Lower lobe of right lung (tissue), 2 donors: ENCODE results near the gene PMAIP1. TPM values are rescaled to one million over a fixed set of nuclear protein-coding genes. Genes with fewer than 3 reads are reported as not detected.

Experiments
- ATAC-seq, 2 donors: fragments of 200-7000 bp; cut with Tn5 transposase; one replicate each; pipeline ENCODE4 v1.9.1; 2020 to 2022; ENCODE audit warnings: mild to moderate bottlenecking in 2 of 2, moderate library complexity in 2 of 2
- DNase-seq: peaks from one replicate; pipeline ENCODE4 v3.0.0-alpha.2; 2020
- H3K27ac ChIP-seq: fragments of 200-600 bp; one replicate; pipeline ENCODE4 v1.8.0; 2022
- H3K27me3 ChIP-seq: fragments of 200-600 bp; one replicate; pipeline ENCODE4 v1.8.0; 2022; ENCODE audit warnings: low read depth
- H3K36me3 ChIP-seq: fragments of 200-600 bp; one replicate; pipeline ENCODE4 v1.8.0; 2022; ENCODE audit warnings: mild to moderate bottlenecking
- H3K4me1 ChIP-seq: fragments of 200-600 bp; one replicate; pipeline ENCODE4 v1.8.0; 2022
- H3K4me3 ChIP-seq: fragments of 200-600 bp; one replicate; pipeline ENCODE4 v1.8.0; 2022; ENCODE audit warnings: mild to moderate bottlenecking
- H3K9me3 ChIP-seq: fragments of 200-600 bp; one replicate; pipeline ENCODE4 v1.8.0; 2022
- intact Hi-C: fragments of 100-400 bp; cut with DNase I; formaldehyde crosslinking; loops from one replicate; pipeline ENCODE4 v1.11.0; 2022
- total RNA-seq: library from RNA; stranded (reverse); fragmentation: NEBNext Ultra II Directional; extraction: Animal tissue kit (Norgen Biotek cat#: 25700); gene quantifications from one replicate; pipeline ENCODE4 v1.2.1, GENCODE V29; 2021
- TF ChIP-seq, protein P1 (sequence below): fragments of 200-600 bp; IDR thresholded peaks from one replicate; pipeline ENCODE4 v1.8.0; 2022; ENCODE audit warnings: antibody characterized with exemption, mild to moderate bottlenecking
- donor health status: DM: no; HTN: yes; CAD: no; lungs with severe emphysema.

The PMAIP1 gene
- total RNA-seq, 1 donor from 2014 or later = 1.6 TPM

DNA sequence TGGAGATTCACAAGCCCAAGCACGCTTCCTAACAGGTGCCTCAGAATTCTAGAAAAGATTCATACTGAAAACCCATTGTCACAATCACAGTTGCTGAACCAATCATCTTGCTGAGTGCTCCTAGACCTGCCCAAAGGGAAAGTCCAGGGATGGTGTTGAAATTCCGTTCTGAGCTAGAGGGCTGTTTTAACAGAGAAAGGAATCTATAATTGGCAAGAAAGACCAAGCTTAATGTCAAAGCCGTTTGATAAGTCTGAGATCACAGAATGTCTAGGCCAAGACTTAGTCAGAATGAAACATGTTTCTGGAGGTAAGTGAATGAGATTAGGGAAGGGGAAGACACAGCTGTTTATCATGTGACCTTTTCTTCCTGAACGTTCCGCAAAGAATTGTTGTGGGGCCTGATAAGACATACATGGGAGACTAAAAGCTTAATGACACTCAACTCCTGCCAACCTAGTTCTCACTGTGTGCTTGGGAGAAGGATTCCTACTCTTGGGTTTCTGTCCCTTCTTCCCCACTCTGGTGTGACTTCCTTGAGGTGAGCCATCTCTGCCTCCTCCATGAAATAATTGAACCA, 27.5 kb downstream of the PMAIP1 start:
- no peaks in the 10 kb centered on the region for H3K36me3 ChIP-seq
- no peak overlapping the region for H3K4me3 ChIP-seq
- DNase-seq (no peak), ATAC-seq (peak in 1 of 2 donors; percentile 35)
- intact Hi-C loops = no loop called here
- TF ChIP-seq, protein P1, sequence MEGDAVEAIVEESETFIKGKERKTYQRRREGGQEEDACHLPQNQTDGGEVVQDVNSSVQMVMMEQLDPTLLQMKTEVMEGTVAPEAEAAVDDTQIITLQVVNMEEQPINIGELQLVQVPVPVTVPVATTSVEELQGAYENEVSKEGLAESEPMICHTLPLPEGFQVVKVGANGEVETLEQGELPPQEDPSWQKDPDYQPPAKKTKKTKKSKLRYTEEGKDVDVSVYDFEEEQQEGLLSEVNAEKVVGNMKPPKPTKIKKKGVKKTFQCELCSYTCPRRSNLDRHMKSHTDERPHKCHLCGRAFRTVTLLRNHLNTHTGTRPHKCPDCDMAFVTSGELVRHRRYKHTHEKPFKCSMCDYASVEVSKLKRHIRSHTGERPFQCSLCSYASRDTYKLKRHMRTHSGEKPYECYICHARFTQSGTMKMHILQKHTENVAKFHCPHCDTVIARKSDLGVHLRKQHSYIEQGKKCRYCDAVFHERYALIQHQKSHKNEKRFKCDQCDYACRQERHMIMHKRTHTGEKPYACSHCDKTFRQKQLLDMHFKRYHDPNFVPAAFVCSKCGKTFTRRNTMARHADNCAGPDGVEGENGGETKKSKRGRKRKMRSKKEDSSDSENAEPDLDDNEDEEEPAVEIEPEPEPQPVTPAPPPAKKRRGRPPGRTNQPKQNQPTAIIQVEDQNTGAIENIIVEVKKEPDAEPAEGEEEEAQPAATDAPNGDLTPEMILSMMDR = no peak
- H3K27ac ChIP-seq = no peak overlapping the region
- H3K9me3 ChIP-seq = no peaks in the 10 kb centered on the region
- H3K27me3 ChIP-seq = no peaks in the 10 kb centered on the region
- no peaks in the 10 kb centered on the region for H3K4me1 ChIP-seq

GRCh38 chr18:59928201-59928600, 28.4 kb downstream of the PMAIP1 start:
- intact Hi-C loops = no loop called here
- no peaks in the 10 kb centered on the region for H3K27me3 ChIP-seq
- no peaks in the 10 kb centered on the region for H3K4me1 ChIP-seq
- no peaks in the 10 kb centered on the region for H3K9me3 ChIP-seq
- ATAC-seq = no peak
- TF ChIP-seq, protein P1 = no peak
- no peak for DNase-seq
- no peaks in the 10 kb centered on the region for H3K36me3 ChIP-seq
- no peak overlapping the region for H3K27ac ChIP-seq
- H3K4me3 ChIP-seq = no peak overlapping the region

DNA sequence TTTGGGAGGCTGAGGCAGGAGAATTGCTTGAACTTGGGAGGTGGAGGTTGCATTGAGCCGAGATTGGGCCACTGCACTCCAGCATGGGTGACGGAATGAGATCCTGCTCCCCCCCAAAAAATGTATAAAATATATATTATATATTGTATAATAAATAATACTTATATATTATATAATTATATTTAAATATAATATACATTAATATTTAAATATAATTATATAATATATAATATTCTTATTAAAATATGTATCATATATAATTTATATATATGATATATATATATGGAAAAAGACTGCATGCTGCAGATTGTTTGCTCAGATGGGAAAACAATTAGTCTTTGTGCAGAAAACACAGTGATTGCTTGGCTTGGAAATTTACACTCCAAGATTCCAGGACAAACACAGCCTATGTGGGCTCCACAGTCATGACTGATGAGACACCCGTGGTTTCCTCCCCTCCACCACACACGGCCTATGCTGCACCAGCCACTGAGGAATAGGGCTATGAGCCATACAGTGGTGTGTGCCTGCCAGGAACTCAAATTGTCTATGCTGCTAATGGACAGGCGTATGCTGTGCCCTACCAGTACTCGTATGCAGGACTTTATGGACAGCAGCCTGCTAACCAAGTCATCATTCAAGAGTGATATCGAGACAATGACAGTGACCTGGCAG, 30.0 kb downstream of the PMAIP1 start:
- intact Hi-C loops = no loop called here
- ATAC-seq (no peak), DNase-seq (no peak)
- Histone ChIP-seq H3K36me3 (no peaks in the 10 kb centered on the region), H3K4me1 (no peaks in the 10 kb centered on the region), H3K4me3 (no peak overlapping the region), H3K27me3 (no peaks in the 10 kb centered on the region), H3K27ac (no peak overlapping the region), H3K9me3 (no peaks in the 10 kb centered on the region)
- TF ChIP-seq, protein P1 = no peak

DNA sequence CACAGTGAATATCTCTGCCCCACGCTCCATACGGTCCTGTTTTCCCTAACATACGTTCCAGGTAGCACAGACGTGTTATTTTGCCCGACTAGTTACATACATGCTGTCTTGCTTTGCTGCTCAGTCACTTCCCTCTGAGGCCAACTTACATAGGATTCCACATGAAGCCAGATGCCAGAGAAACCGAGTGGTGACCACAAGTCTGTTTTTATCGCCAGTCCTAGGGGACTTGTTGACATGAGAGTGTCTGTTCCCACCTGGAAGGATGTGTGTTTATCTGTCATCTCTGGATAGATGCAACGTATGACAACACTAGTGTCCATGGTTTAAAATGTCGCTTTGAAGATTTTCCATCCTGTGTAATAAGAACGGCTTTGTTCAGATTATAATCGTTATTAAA, 32.6 kb downstream of the PMAIP1 start:
- Histone ChIP-seq H3K4me3 (no peak overlapping the region), H3K27ac (no peak overlapping the region), H3K36me3 (no peaks in the 10 kb centered on the region), H3K27me3 (peaks cover 3% of the 10 kb centered on the region), H3K9me3 (no peaks in the 10 kb centered on the region), H3K4me1 (no peaks in the 10 kb centered on the region)
- DNase-seq (no peak), ATAC-seq (no peak)
- TF ChIP-seq, protein P1 = no peak
- intact Hi-C loops = no loop called here

GRCh38 chr18:59938676-59939075, 38.9 kb downstream of the PMAIP1 start:
- no peak overlapping the region for H3K27ac ChIP-seq
- H3K36me3 ChIP-seq = no peaks in the 10 kb centered on the region
- intact Hi-C loops = no loop called here
- no peaks in the 10 kb centered on the region for H3K9me3 ChIP-seq
- no peak for ATAC-seq
- no peaks in the 10 kb centered on the region for H3K4me1 ChIP-seq
- peaks cover 3% of the 10 kb centered on the region for H3K27me3 ChIP-seq
- no peak overlapping the region for H3K4me3 ChIP-seq
- TF ChIP-seq, protein P1 = no peak
- no peak for DNase-seq
